SW480 (cell line): ENCODE measurements around the gene MEIOB.

Experiments
- DNase-seq: peaks from one replicate; pipeline ENCODE4 v3.0.0-alpha.2; 2016; ENCODE audit warnings: low spot score

MEIOB gene

DNA sequence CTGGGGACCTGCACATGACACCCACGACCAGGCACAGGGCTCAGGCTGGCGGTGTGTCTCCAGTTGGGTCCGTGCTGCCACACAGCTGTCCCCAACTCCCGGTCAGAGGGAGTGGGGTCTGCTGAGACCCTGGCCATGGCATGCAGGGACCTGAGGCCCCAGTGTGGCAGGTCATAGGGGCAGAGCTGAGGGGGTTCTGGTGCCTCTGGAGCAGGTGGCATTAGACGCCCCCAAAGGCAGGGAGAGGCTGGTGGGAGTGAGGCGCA, 85.0 kb downstream of the MEIOB start:
- DNase-seq, result no peak

DNA sequence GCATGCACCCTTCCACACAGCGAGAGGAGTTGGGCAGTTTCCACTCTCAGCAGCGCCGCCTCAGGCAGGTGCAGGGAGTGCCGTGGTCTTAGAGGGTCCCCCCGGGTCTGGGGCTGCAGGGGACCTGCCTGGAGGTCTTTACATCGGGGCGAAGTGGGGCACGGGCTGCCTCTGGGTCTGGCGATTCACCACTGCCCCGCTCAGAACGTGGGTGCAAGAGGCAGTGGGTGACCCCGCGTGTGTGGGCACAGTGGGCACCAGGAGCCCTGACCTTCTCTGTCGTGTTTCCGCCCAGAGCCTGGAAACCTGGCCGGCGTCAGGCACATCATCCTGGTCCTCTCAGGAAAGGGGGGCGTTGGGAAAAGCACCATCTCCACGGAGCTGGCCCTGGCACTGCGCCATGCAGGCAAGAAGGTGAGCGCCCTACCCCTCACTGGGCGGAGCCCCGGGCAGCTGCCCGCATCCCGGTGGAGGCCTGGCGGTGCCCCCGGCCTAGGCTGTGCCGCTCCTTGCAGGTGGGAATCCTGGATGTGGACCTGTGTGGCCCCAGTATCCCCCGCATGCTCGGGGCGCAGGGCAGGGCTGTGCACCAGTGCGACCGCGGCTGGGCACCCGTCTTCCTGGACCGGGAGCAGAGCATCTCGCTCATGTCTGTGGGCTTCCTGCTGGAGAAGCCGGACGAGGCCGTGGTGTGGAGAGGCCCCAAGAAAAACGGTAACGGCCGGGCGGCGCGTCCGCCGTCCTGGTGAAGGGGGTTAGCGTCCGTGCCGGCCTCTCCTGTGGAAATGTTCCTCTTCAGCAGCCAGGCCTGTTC, 85.5 kb downstream of the MEIOB start:
- DNase-seq, result no peak

DNA sequence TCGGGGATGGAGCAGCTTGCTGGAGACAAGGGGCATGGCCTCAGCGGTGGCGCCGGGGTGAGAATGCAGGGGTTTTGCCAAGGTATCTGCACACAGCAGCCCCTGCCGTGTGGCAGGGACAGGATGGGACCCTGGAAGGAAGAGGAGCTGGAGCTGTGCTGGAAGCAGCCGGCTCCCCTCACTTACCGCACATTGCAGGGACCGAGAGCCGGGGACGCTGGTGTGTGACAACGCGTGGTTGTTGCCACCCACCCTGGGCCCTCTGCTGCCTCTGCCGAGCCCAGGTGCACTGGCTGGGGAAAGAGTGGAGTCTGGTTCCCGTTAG, 86.2 kb downstream of the MEIOB start:
- DNase-seq, result no peak

DNA sequence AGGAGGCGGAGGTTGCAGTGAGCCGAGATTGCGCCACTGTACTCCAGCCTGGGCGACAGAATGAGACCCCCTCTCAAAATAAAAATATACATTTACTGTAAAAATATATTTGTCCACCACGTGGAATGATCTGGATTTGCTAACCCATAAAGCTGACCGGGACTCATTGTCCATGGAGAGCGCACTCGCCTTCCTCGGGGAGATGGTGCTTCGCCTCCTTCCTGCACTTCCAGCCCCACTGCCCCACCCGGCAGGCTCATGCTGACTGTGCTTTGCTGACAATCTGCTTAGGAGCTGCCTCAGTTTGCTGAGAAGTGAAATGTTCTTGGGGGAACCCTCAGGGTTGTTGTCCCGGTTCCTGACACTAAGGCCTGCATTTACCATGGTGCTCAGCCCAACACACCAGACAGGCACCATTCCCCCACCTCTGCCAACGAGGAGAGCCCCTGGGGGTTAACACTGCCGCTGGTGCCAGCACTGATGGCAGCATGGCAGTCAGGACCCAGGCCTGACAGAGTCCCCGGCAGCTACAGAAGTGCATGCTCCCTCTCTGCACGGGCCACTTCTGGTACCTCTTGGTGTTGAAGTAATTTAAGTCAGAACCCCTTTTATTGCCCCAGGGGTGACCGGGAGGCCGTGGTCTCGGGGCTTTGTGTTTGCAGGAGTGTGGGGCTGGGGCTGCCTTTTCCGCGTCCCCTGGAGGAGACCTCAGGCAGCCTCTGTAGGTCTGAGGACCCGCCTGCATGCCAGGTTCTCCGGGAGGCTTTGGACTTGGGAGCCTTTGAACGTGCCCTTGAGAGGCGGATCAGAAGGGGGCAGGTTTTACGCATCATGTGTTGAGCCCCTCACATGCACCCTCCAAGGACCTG, 86.8 kb downstream of the MEIOB start:
- no peak for DNase-seq
